Measurements from ENCODE around the gene HIP1R.

The HIP1R gene

GRCh38 chr12:122847921-122848421, 12.7 kb downstream of the HIP1R start:
- DNase-seq, result no peak

DNA sequence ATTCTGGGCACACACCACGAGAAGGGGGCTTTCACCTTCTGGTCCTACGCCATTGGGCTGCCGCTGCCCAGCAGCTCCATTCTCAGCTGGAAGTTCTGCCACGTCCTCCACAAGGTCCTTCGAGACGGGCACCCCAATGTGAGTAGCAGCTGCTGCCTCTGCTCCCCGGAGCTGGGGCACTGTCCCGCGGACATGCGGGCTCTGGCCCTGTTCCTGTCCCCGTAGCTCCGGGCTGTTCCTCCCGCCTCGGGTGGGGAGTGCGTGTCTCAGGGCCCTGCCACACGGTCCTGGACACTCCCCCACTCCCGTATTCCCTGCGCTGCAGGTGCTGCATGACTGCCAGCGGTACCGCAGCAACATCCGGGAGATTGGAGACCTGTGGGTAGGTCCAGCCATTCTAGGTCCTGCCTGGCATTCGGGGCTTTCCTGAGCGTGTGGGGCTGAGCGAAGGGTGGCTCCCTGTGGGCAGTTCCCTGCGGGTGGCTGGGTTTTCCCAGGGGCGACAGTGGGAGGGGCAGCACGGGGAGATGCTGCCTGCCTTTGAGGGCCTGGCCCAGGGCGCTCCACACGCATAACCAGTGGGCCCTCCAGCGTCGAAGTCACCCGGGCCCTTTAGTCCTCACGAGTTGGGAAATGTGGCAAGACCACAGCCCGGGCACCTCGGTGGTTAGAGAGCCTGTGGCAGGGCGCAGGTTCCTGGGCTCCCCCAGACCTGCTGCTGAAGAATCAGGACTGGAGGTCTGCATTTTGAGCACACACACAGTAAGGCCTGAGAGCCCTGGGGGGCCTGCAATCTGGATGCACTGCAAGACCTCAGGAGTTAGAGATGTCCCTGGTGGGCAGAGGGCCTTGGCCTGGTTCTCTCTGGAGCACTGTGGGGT, 13.5 kb downstream of the HIP1R start:
- no peak for DNase-seq

- DNase-seq, result no peak
Observed at GRCh38 chr12:122849352-122850047, 14.2 kb downstream of the HIP1R start.

GRCh38 chr12:122850048-122850445, 14.8 kb downstream of the HIP1R start:
- no peak for DNase-seq

- no peak for DNase-seq
Observed at GRCh38 chr12:122850695-122851350, 15.6 kb downstream of the HIP1R start.

DNA sequence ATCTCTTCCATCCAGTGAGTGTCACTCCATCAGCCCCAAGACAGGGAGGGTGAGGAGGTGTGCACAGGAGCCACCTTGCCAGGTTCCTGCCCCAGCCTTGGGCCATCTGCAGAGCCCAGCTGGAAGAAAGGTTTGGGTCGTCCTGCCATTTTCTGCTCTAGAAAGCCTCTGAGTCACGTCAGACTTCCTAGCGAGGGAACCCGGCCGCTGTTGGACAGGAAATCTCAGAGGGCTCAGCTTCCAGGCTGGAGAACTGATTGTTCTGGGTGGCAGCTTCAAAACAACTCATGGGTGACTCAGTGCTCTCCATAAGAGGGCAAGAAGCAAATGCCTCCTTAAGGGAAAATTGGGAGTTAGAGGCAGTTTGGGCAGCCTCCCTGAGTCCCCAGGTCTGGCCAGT, 16.6 kb downstream of the HIP1R start:
- no peak for DNase-seq

DNA sequence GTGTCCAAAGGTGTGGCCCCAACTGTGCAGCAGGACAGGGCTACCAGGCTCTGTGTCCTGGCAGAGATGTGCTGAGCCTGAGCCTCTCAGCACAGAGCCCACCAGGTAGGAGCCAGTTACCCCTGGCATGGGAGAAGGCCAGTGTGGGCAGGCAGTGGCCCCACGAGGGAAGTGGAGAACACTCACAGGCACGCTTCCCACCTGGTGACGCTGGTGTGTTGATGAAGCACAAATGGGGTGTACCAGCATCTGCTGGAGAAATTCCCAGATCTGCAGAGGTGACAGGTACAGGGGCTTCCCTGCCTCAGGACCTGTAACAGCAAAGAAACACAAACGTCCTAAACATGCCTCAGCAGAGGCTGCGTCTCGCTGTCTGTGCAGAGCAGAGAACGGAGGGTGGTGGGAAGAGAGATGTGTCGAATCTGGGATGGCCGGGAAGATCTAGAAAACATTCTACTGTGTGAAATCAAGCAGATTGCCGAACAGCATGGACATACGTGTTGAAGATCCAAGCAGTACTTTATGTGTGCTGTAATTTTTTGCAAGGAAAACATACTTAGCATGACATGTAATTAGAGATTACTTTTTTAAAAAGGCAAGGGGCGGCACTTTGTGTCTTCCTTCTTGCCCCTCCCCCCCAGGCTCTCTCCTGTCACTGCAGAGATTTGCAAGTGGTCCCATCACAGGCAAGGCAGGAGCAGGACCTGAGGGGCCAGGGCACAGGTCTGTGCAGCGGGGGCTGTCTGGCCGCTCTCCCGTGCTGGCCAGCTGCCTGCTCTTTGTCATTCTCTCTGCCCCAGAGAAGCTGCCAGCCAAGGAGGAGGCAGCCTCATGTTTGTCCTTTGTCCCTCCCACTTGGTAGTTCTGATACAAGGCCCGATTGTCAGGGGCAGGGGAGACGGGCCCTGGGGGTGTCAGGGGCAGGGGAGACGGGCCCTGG, 17.3 kb downstream of the HIP1R start:
- DNase-seq, result no peak

- no peak for DNase-seq
Observed at GRCh38 chr12:122853582-122854245, 18.5 kb downstream of the HIP1R start.

DNA sequence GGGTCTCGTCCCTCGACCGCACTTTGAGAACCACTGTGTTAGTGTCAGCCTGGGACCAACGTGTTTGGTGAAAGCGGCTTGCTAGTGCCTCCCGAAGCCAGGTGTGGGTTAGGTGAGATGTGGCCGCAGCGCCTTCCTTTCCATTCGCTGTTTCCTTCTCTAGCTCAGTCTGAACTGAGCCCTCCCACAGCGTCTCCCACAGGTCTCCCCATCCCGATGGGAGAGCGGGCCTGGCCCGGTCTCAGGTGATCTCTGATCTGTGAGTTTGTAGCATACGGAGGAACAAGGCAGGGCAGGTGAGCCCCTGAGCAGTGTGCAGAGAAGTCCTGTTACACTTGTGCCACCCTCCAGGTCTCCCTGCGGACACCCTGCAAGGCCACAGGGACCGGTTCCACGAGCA, 19.3 kb downstream of the HIP1R start:
- DNase-seq, result no peak

- no peak for DNase-seq
Observed at GRCh38 chr12:122855071-122855829, 20.0 kb downstream of the HIP1R start.

DNA sequence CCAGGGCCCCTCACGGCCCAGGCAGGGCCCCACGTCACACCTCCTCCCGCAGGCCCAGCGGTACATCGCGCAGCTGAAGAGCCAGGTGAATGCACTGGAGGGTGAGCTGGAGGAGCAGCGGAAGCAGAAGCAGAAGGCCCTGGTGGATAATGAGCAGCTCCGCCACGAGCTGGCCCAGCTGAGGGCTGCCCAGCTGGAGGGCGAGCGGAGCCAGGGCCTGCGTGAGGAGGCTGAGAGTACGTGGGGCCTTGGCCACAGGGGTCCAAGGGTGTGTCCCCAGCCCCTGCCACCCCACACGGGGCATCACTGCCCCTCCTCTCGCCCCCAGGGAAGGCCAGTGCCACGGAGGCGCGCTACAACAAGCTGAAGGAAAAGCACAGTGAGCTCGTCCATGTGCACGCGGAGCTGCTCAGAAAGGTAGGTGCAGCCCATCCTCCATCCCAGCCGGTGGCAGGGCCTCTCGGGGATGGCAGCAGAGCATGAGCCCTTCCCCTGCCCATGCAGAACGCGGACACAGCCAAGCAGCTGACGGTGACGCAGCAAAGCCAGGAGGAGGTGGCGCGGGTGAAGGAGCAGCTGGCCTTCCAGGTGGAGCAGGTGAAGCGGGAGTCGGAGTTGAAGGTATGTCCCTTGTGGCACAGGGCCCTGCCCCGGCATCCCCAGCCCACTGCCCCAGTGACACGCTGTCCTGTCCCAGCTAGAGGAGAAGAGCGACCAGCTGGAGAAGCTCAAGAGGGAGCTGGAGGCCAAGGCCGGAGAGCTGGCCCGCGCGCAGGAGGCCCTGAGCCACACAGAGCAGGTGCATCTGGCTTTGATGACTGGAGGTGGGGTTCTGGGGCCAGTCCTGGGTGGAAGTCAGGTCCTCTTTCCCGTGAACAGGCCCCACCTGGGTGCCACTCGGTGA, 20.9 kb downstream of the HIP1R start:
- DNase-seq, result no peak

DNA sequence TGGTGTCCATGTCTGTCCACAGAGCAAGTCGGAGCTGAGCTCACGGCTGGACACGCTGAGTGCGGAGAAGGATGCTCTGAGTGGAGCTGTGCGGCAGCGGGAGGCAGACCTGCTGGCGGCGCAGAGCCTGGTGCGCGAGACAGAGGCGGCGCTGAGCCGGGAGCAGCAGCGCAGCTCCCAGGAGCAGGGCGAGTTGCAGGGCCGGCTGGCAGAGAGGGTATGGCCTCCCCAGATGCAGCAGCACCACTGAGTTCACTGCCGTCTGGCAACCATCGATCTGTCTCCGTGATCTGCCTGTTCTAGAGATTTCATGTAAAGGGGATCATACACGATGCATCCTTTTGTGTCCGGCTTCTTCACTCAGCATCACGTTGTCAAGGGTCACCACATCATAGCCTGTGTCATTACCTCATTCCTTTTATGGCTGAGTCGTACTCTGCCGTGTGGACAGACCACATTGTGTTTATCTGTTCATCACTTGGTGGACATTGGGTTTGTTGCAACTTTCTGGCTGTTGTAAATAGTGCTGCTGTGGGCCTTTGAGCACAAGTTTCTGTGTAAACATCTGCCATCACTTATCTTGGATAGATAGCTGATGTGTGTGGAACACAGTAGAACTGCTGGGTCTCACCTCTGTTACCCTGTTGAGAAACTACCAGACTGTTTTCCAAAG, 21.9 kb downstream of the HIP1R start:
- no peak for DNase-seq

DNA sequence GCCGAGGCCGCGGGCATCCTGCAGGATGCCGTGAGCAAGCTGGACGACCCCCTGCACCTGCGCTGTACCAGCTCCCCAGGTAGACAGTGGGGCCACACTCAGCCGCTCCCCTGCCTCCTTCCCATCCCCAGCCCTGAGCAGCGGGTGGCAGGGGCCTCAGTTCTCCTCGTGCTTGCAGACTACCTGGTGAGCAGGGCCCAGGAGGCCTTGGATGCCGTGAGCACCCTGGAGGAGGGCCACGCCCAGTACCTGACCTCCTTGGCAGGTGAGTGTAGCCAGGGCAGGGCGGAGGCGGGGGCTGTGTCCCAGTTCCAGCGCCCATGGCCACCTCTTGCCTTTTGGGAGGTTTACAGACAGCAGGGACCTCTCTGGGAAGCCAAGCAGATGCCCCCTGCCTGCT, 22.9 kb downstream of the HIP1R start:
- DNase-seq, result no peak

DNA sequence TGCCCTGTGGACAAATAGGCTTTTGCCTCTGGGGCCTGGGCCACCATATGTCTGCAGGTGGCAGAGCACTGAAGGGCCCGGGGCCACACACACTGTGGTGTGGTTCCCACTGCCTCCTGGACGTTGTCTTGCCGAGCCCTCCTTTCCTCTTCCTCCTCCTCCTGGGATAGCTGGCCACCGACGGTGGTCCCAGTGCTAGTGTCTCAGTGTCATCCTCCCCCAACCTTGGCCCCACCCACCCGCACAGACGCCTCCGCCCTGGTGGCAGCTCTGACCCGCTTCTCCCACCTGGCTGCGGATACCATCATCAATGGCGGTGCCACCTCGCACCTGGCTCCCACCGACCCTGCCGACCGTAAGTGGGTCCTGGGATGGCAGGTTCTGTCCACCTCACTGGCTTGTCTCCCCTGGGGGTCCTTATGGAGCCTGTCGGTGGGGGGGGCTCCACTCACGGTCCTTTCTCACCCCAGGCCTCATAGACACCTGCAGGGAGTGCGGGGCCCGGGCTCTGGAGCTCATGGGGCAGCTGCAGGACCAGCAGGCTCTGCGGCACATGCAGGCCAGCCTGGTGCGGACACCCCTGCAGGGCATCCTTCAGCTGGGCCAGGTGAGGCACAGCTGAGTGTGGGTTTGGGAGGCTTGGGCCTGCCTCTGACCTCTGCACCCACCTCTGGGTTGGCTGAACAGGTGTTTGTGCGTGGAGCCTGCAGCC, 23.5 kb downstream of the HIP1R start:
- DNase-seq, result no peak

GRCh38 chr12:122859303-122860039, 24.2 kb downstream of the HIP1R start:
- DNase-seq, result no peak

- no peak for DNase-seq
Observed at GRCh38 chr12:122860040-122860853, 25.0 kb downstream of the HIP1R start.
